Stimulated activated CD4-positive, alpha-beta T cell treated with anti-CD3 and anti-CD28 coated beads, Interleukin-15, amount 100 ng/mL, for 24 hours (primary cell): ENCODE results near the gene TMIE.
A peak's percentile ranks its signal among the peaks of the same experiment; 100 is the strongest.

Experiments
- DNase-seq: peaks from one replicate; pipeline ENCODE4 v3.0.0-alpha.2; 2020

Gene TMIE, protein sequence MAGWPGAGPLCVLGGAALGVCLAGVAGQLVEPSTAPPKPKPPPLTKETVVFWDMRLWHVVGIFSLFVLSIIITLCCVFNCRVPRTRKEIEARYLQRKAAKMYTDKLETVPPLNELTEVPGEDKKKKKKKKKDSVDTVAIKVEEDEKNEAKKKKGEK

DNA sequence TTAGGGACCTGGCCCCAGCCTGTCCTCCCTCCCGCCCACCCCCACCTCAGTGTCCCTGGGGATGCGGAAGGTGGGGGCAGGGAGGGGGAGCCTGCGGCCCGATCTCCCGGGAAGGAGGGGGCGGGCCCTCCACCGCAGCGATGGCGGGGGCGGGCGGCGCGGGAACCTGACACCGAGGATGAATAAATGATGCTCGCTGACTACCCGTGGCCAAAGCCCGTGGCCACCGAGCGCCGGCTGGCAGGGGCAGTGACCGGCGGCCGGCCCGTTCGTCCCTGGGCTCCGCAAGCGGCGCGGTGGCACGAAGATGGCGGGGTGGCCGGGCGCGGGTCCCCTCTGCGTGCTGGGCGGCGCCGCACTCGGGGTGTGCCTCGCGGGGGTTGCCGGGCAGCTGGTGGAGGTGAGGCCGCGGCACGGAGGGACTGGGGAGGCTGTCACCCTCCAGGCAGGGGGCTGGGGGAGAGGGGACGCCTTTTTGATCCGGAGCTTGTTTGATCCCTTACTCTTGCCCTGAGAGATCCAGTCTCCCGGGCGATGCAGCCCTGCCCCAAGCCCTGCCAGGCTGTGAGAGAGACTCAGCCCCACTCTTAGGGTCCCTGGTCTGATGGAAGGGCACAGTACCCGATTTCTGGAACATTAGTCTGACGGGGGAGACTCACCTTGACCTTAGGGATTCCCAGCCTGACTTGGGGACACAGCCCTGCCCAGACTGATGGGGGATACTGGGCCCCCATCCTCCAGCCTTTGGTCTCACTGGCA lies at the start of gene TMIE:
TMIE (plus strand) TSS at position 212 of the 759 bp plus-strand sequence; CDS start at position 308, 96 bp downstream.
- DNase-seq: peak; percentile 22

DNA sequence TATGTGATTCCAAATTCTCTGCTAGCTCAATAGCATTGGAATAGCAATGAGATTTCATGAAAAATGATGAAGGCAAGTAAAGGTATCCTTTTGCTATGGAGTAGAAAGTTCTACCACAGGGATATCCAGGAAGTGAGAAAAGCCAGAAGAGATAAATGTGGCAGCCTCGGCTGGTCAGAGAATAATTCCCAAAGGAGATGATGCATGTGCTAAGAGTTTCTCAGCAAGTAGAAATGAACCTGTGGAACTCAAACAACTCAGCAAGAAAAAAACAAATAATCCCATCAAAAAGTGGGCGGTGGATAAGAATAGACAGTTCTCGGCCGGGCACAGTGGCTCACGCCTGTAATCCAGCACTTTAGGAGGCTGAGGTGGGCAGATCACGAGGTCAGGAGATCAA lies 45.9 kb upstream of the TMIE start:
- DNase-seq: no peak

DNA sequence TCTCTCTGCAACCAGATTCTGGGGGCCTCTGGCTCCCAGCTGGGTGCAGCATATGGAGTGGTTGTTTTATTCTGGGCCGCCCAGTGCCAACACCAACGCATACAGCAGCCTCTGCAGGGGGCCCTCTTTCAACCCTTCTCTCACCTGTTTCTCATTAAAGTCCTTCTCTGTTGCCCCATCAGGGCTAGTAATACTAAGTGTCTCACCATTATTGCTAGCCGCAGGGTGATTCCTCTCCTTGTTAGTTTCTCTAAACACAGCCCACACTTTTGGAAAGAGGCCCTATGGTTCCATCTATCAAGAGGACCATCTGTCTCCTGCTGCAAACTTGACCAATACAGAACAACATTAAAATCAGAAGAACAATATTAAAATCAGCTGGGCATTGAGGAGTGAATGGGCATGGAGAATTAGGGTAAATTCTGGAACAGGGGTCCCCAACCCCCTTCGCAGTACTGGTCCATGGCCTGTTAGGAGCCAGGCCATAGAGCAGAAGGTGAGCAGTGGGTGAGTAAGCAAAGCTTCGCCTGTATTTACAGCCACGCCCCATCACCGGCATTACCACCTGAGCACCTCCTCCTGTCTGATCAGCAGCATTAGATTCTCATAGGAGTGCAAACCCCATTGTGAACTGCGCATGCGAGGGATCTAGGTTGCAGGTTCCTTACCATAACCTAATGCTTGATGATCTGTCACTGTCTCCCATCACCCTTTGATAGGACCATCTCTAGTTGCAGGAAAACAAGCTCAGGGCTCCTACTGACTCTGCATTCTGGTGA lies 44.2 kb upstream of the TMIE start:
- DNase-seq: no peak

DNA sequence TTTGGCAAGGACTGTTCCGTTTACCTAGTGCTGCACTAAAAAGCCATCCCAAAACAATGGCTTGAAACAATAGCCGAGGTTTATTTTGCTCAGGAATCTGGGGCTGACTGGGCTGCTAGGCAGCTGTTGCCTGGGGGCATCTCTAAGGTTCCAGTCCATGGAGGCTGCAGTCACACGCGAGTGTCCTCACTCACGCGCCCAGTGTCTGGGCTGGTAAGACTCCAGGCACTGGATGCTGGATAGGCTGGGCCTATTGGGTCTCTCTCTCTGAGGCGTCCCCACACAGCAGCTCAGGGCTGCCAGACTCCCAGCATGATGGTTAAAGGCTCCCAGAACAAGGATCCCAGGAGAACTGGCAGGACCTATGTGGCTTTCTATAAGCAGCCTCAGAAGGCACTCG lies 41.9 kb upstream of the TMIE start:
- DNase-seq: no peak

DNA sequence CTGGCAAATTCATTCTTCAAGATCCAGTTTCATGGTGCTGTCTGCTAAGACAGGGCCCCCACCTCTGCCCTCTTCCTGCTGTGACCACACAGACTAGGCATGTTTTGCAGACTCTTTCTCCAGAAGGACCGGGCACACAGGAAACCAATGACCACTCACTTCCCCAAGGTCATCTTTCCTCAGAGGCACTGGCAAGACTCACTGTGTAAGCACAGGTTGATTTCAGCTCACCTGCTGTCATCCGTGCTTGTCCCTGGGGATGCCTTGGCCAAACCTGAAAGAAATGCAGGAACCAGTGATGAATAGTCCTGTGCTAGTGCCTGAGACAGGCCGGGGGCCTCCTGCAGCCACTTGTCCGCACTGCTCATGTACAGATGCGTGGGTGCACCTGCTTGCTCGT lies 41.2 kb upstream of the TMIE start:
- no peak for DNase-seq

DNA sequence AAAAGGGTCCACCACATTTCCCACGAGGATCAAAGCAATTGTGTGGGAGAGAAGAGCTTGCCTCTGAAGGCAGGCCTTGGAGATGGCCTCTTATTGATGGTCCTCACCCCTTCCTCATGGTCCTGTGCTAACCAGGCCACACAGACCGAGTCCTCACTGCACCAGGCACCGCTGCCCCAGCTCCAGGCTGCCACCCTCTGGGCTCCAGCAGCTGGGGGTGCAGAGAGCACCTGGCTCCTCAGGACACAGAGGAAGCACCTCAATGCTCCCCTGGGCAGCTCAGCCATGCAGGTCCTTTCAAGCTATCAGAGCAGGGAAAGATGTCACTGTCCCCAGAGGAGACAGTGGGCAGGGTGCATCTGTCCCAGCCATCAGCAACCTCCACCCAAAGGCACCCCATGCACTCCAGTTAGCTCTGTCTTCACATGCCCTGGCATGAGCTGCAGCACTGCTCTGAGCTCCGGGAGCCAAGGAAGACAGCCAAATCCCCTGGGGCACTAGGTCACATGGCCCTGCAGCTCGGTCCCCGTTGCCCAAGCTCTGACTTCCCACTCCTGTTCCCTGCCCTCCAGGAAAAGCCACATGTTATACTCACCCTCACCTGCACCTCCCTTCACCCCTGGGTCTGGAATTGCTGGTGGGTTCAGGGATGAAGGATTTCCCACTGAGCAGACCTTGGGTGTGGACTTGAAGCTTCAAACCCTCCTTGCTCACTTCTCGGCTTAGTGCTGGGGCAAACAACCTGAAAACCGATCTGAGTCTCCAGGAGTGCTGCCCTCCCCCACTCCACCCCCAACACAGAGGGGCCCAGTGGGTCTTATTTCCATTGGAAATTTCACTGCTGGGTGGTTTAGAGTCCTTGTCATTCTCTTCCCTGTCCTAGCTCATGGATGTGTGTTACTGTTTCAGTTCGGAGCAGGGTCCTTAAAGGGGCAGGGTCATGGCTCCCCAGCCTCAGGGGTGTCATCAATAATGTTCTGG lies 40.4 kb upstream of the TMIE start:
- DNase-seq: no peak

DNA sequence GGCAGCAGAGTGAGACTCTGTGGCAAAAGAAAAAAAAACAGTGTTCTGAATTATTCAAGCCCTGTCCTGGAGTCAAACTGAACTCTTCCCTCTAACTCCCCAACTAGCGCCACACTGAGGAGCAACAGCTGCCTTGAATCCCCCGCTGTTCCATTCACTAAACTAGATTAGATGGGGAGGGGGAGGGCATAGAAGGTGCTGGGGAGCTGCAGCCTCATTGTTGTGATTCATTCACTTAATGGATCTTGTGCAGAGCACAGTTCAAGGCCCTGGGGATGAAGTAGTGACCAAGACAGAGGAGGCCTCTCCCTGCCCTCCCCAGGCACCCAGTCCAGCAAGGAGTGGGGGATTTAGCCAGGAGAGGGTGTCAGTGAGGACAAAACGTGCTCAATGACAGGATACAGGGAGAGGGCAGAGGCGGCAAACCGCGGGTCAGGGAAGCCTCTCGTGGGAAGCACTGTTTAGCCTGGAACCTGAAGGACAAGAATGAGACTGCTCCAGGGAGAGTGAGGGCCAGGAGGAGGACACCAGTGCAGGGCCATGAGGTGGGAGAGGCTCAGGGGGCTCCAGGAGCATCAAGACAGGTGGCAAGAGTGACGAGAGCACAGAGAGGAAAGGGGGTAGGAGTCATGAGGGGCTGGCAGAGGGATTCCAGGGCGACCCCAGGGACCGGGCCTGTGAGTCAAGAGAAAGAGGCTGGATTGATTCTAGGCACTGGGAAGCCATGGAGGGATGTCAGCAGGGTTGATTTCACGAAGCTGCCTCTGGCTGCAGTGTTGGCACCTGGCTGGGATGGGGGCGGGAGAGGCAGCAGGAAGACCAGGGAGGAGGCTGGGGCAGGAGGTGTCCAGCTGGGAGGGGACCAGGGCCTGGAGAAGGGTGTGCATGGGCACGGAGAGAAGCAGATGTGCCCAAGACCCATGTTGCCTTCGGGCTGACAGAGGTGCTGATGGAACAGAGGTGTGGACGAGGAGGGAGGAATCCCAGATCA lies 39.1 kb upstream of the TMIE start:
- no peak for DNase-seq

DNA sequence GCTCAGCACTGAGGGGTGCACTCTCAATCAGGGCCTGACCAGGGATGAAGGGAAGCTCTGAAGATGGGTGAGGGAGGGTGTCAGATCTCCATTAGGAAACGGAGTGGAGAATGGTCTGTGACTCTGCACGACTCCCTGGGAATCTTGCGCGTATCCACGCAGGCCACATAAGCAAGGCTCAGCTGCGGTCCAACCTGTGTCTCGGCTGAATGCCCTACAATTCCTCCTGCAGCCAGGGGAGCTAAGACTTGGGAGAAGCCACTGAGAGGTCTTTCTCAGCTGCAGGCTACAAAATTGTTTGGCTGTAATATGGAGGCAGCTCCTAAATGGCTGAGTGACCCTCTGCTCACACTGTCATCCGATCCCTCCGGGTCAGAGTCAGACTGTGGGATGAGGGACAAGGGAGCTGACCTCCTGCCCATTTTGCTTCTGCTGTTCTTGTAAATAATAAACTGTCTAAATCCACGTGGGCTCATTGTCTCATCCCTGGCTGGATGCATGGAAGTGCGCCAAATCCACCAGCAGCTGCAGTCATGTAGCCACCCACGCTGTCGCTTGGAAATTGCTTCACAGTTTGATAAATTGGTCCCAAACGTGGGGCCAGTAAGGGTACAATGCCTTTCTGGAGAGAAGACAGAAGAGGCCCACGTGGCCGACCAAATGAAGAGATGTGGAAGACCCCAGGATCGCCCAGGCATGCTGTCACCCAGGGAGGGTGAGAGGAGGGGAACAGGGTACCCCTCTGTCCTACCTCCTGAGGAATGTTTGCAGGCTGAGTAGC lies 38.2 kb upstream of the TMIE start:
- DNase-seq: no peak

DNA sequence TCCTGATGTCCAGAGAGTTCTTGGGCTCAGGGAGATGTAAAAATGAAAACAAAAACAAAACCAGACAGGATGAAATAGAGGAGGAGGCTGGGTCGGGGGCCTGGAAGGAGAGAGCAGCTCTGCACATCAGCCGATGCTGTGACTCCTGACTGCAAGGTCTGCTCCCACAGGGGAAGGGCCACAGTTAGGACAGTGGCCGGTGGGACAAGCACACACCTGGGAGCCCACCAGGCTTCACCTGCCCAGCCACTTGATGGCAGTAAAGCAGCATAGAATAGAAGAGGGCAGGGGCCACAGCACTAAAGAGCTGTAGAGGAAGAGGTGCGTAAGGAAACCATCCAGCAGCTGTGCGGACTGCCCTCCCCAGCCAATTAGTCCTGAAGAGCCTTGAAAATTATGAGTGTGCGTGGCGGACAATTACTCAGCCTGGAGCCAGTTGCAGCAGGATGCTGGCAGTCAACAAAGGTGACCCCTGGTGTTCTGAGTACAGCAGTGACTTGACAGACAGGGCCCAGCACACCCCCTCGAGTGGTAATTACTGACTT lies 37.5 kb upstream of the TMIE start:
- no peak for DNase-seq

DNA sequence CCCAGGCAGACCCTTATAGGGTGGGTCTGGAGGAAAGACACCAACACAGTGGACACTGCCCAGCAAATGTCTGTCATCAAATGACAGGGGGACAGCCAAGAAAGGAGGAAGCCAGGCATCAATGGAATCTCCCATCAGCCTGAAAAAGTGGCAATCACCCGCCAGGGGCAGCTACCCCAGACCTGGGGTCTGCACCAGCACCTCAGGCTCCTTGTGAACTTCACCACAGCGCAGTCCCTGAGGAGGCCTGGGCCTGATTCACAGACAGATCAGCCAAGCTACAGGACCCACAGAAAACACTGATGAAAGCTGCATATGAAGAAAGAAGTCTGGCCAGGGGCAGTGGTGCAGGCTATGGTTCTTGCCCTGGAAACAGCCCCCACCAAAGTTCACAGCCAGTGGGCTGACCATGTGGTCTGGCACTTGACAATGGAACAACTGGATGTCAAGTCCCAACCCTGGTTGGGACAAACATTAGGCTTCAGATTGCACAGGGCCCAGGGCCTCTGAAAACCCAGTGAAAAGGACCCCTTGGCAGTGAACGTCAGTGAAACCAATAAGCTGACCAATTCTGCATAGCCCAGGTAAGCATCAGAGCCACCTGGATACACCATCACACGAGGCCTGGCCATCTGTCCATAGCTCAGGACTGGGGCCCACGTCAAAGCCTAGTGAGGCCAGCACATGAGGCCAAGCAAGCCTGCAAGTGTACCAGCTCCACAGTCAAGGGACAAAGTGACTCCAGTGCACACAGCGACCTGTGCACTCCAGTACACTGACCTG lies 36.8 kb upstream of the TMIE start:
- no peak for DNase-seq

DNA sequence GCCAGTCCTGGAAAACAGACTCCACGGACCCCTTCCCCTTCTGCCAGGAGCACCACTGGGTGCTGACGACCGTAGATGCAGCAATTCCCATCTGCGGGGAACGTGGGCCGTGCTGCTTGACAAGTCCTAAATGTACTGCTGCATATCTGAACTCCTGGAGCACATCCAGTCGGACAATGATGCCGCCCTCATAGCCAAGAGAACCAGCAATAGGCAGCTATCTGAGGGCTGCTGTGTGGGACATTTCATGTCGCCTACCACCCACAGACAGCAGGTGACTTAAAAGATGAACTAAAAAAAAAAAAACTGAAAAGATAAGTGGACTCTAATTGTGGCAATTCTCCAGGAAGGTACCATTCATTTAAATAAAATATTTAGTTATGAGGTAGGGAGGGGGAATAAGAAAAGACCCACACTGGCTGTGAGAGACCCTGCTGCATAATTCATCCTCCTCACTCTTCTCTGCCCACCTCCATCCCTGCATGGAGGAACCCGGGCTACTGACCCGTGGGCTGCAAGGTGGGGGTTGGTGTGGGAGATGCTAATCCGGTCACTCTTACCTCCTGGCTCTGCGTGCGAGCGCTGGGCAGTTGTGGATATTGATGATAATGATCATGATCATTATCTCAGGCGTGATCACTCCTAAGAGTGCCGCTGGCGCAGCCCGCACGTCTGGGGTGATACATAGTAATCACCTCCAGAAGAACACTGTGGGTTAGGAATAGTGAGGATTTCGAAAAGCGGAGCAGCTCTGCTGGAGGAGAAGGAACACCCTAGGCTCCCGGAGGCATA lies 36.0 kb upstream of the TMIE start:
- DNase-seq: no peak

DNA sequence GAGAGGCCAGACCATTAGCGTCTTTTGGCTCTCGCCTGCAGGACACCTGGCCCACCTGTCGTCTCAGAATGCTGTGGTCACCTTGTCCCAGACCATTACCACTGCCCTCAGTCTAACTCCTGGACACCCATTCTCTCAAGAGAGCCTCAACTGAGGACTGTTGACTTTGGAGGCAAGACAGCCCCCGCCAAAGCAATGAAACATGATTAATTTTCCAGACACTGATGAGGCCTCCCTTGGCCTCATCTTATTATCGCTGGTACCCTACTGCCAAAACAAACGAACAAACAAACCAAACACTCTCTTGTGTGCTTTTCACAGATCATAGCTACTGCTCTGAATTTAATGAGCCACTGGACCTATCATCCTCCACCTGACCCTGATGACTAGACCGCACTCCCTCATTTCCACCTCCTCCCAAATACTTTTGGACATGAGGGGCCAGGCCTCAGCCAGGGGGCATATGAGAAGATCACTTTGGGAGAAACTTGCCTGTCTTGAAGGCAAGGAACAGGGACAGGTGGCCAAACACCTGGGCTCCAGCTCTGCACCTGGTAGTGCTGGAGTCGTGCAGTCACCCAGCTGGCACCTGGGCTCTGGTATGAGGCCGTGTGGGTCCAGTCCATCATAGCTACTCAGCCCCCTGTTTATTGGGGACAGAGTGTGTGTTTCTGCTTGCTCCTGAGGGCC lies 35.3 kb upstream of the TMIE start:
- DNase-seq: no peak

DNA sequence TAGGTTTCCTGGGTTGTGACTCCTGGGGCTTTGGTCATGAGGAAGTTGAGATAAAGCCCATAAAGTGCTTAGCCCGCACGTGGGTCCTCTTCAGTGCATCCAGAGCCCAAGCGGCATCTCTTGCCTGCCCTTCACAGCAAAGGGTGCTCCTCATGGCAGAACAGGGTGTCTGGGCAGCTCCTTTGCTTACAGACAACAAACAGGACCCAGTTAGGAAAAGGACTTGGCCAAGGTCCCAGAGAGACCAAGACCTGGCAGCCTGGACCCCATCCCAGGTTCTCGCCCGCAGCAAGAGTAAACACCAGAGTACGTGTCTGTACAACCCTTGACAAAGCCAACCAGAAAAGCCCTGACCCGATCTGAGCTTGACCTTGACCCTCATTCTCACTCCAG lies 34.7 kb upstream of the TMIE start:
- no peak for DNase-seq

DNA sequence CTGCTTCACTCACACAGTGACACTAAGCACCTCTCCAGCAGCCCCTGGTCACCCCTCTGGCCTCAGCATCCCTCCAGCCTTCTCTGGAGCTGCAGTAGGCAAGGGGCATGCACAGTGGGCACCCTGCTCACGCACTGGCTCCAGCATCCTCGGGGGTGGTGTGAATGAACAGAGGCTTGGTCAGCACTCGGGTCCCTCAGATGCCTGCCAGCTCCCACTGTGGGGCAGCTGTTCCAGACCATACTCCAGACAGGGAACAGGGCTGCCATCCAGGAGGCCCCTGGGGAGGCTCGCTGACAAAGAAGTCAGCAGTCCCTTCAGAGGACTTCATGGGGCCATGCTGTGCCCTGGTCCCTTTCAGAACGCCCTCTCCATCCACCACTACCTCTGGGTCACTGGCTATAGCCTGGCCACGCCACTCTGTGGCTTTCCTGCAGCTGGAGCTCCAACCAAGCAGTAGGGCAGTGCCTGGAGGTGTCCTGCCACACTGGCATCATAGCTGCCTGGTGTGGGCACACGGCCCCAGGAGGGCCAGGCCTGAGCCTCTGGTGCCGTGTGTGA lies 34.1 kb upstream of the TMIE start:
- DNase-seq: no peak

DNA sequence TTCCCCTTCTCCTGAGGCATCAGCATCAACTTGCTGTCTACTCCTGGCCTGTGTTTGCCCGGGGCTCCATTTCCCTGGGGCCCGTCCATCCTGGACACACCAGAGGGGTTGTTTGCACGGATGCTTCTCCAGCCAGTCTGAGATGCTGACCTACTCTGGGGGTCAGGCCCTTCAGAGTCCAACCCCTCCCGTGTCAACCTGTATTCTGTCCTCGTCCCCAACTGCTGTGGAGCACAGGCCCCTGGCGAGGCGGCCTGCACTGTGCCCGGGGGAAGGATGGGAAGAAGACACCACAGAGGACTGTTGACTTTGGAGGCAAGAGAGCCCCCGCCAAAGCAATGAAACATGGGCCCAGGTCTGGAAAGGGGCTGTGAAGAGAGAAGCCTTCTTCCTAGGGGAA lies 33.5 kb upstream of the TMIE start:
- no peak for DNase-seq

DNA sequence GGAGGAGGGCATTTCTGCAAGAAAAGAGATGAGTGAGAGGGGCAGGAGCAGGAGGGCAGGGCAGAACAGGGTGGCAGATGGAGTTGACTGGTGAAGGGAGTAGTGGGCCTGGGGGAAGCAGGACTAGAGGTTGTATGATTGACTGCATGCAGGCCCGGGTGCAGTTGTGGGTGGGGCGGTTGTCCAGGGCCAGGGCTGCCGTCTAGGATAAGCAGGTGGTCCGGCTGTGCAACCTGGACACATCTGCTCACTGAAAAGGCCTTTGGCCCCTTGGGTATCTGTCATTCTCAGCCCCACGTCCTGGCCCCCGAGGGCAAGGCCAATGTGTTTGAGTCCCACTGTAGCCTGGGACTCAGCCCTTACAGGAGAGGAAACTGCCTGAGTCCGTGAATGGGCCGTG lies 33.1 kb upstream of the TMIE start:
- DNase-seq: no peak

DNA sequence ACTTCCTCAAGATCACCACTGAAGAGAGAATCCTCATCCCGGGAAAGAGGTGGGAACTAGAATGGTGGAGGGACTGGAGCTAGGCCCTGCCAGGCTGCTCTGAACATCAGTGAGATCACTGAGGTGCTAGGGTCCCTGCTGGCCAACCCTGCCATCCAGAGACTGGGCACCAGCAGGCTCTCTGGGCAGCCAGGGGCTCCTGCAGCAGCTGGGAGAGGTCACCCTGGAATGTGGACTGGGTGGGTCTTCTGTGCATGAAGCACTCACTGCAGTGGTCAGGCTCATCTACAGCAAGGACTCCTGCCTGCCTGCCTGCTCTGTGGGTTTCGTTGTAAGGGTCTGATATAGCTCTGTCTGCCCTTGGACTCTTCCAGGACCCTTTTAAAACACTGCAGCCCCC lies 32.6 kb upstream of the TMIE start:
- DNase-seq: no peak
